K562 (cell line): ENCODE data around the gene ZNF816. TPM values are rescaled to one million over a fixed set of nuclear protein-coding genes. Genes with fewer than 3 reads are reported as not detected.

Source experiments
- ATAC-seq: fragments of 200-7000 bp; cut with Tn5 transposase; 3 replicates; pipeline ENCODE4 v1.9.1; 2020; ENCODE audit warnings: moderate library complexity
- BruUV-seq: library from RNA; stranded (reverse); fragments of 400-500 nt; replicated peaks from 2 replicates; lab custom pipeline; 2021; lab: Mats Ljungman, UMichigan
- CTCF ChIA-PET: fragments of 300-600 bp; formaldehyde crosslinking; extraction: SDS; loops from one replicate; lab custom pipeline; 2021; ENCODE audit warnings: low intra/inter-chr PET ratio; lab: Yijun Ruan, JAX
- POLR2A ChIA-PET: fragments of 300-600, 350-650 bp; sonication (Branson Sonifier 250); formaldehyde crosslinking; extraction: SDS; loops from one replicate; lab custom pipeline; 2021; ENCODE audit warnings: antibody characterized with exemption, inconsistent platforms; lab: Yijun Ruan, JAX
- DNase-seq, 4 experiments: peaks; one replicate each; pipeline versions ENCODE4 v3.0.0 to v3.0.0-alpha.2; 2011 to 2018; ENCODE audit warnings: low spot score in 3 of 4, mixed read lengths in 3 of 4; ENCODE audit errors: extremely low read depth in 1 of 4
- FAIRE-seq: peaks from 2 replicates; lab custom pipeline; 2011; peaks lifted over from hg19 to GRCh38; lab: Jason Lieb, UNC
- H2AFZ ChIP-seq: 2 replicates; pipeline ENCODE4 v1.6.0; 2011; ENCODE audit warnings: low read depth, low read length, control low read depth, inconsistent platforms
- H3K27ac ChIP-seq: fragments of 200-600 bp; 3 replicates; pipeline ENCODE4 v1.8.0; 2011; ENCODE audit warnings: low read depth, mild to moderate bottlenecking, control low read depth, inconsistent platforms, low read length, moderate library complexity, mixed read lengths; ENCODE audit errors: extremely low read depth
- H3K27me3 ChIP-seq, 2 experiments: fragments of 300-600 bp in 1 of 2; 2 replicates in 1 of 2; 3 replicates in 1 of 2; pipeline versions ENCODE4 v1.6.0 to v1.8.0; 2011; ENCODE audit warnings: inconsistent platforms in 2 of 2, low read length in 2 of 2, mild to moderate bottlenecking in 1 of 2, mixed read lengths in 1 of 2, moderate library complexity in 1 of 2; ENCODE audit not compliant: control insufficient read depth in 2 of 2, insufficient read depth in 2 of 2
- H3K36me3 ChIP-seq: fragments of 300-600 bp; 3 replicates; pipeline ENCODE4 v1.8.0; 2011; ENCODE audit warnings: mild to moderate bottlenecking, low read length, inconsistent platforms; ENCODE audit not compliant: control insufficient read depth, insufficient read depth
- H3K4me1 ChIP-seq, 2 experiments: fragments of 200-600 bp in 1 of 2; replicated peaks in 1 of 2; 2 replicates in 1 of 2; 3 replicates in 1 of 2; pipeline versions ENCODE4 v1.5.1 to v1.8.0; 2011; ENCODE audit warnings: inconsistent platforms in 2 of 2, low read length in 2 of 2, mild to moderate bottlenecking in 1 of 2, mixed read lengths in 1 of 2, moderate library complexity in 1 of 2; ENCODE audit not compliant: control insufficient read depth in 2 of 2, insufficient read depth in 2 of 2
- H3K4me2 ChIP-seq: 2 replicates; pipeline ENCODE4 v1.6.1; 2011; ENCODE audit warnings: low read length, control low read depth, inconsistent platforms, mixed read lengths; ENCODE audit not compliant: insufficient read depth
- H3K4me3 ChIP-seq: fragments of 200-600 bp; sonication (generic), shearing (Covaris generic); 2 replicates; pipeline ENCODE4 v1.5.1; 2016; ENCODE audit warnings: control low read depth, inconsistent platforms
- H3K79me2 ChIP-seq: fragments of 200-600 bp; 3 replicates; pipeline ENCODE4 v1.8.0; 2011; ENCODE audit warnings: low read length, inconsistent platforms; ENCODE audit not compliant: control insufficient read depth, insufficient read depth
- H3K9ac ChIP-seq, 2 experiments: 2 replicates each; pipeline versions ENCODE4 v1.6.0 to v1.6.1; 2011; ENCODE audit warnings: low read depth in 2 of 2, low read length in 2 of 2, control low read depth in 1 of 2, inconsistent platforms in 1 of 2, mild to moderate bottlenecking in 1 of 2, mixed read lengths in 1 of 2; ENCODE audit not compliant: insufficient read depth in 1 of 2
- H3K9me1 ChIP-seq: one replicate; pipeline ENCODE4 v1.6.0; 2011; ENCODE audit warnings: inconsistent platforms, mild to moderate bottlenecking, low read length, moderate library complexity; ENCODE audit not compliant: control insufficient read depth, insufficient read depth
- H3K9me3 ChIP-seq: replicated peaks from 2 replicates; pipeline ENCODE4 v1.5.1; 2011; ENCODE audit warnings: low read depth, low read length, inconsistent platforms; ENCODE audit not compliant: control insufficient read depth, insufficient read depth
- H4K20me1 ChIP-seq: replicated peaks from 2 replicates; pipeline ENCODE4 v1.6.1; 2011; ENCODE audit warnings: low read length, inconsistent platforms, mixed read lengths; ENCODE audit not compliant: control insufficient read depth, insufficient read depth
- AFF1 ChIP-seq, 2 experiments: fragments of 450-650 bp; IDR thresholded peaks; 2 replicates each; pipeline ENCODE4 v1.6.1; 2018; ENCODE audit warnings: mild to moderate bottlenecking in 2 of 2, low read depth in 1 of 2; ENCODE audit not compliant: partially characterized antibody in 2 of 2
- ARNT ChIP-seq, 2 experiments: fragments of 450-650 bp; IDR thresholded peaks; 2 replicates each; pipeline ENCODE4 v1.6.1; 2016; ENCODE audit warnings: mild to moderate bottlenecking in 1 of 2
- CBX2 ChIP-seq: fragments of 200-600 bp; sonication (generic); IDR thresholded peaks from one replicate; pipeline ENCODE4 v1.6.1; 2012; ENCODE audit warnings: mild to moderate bottlenecking, low read length, inconsistent platforms; ENCODE audit not compliant: insufficient read depth, poor library complexity, severe bottlenecking
- CTCFL ChIP-seq: IDR thresholded peaks from 2 replicates; pipeline ENCODE4 v1.6.1; 2011; ENCODE audit warnings: borderline replicate concordance, low read depth, mild to moderate bottlenecking, moderate library complexity, low read length; ENCODE audit not compliant: insufficient read depth, poor library complexity, severe bottlenecking
- EP300 ChIP-seq: IDR thresholded peaks from 2 replicates; pipeline ENCODE4 v1.6.1; 2012; ENCODE audit warnings: low read length, improper control_type of control experiment
- KLF1 ChIP-seq: fragments of 450-650 bp; IDR thresholded peaks from 2 replicates; pipeline ENCODE4 v1.6.1; 2016; ENCODE audit warnings: missing genetic modification characterization, missing compliant biosample characterization
- MCM2 ChIP-seq: fragments of 450-650 bp; IDR thresholded peaks from 2 replicates; pipeline ENCODE4 v1.6.1; 2017; ENCODE audit warnings: low read depth, mild to moderate bottlenecking
- MEIS2 ChIP-seq: fragments of 450-650 bp; IDR thresholded peaks from 2 replicates; pipeline ENCODE4 v1.6.1; 2014; ENCODE audit warnings: mild to moderate bottlenecking; ENCODE audit not compliant: partially characterized antibody
- MITF ChIP-seq: IDR thresholded peaks from 2 replicates; pipeline ENCODE4 v1.6.1; 2014; ENCODE audit warnings: antibody characterized with exemption
- SREBF2 ChIP-seq: sonication (generic); formaldehyde crosslinking; IDR thresholded peaks from 2 replicates; pipeline ENCODE4 v1.4.0; 2020; ENCODE audit warnings: mild to moderate bottlenecking, missing genetic modification reagents
- TFAP4 ChIP-seq: sonication (generic); formaldehyde crosslinking; IDR thresholded peaks from 2 replicates; pipeline ENCODE4 v1.8.0; 2022; ENCODE audit warnings: missing genetic modification reagents, mild to moderate bottlenecking, moderate library complexity, borderline replicate concordance
- ZNF175 ChIP-seq: fragments of 200-800 bp; sonication (Bioruptor generic); IDR thresholded peaks from 2 replicates; pipeline ENCODE4 v1.6.1; 2016; ENCODE audit warnings: low read depth, mild to moderate bottlenecking, missing genetic modification characterization, missing compliant biosample characterization
- ZNF232 ChIP-seq: sonication (generic); formaldehyde crosslinking; IDR thresholded peaks from 2 replicates; pipeline ENCODE4 v1.8.0; 2022; ENCODE audit warnings: mild to moderate bottlenecking, missing genetic modification reagents
- ZNF263 ChIP-seq: sonication (generic); formaldehyde crosslinking; IDR thresholded peaks from 2 replicates; pipeline ENCODE4 v1.8.0; 2022; ENCODE audit warnings: mild to moderate bottlenecking, missing genetic modification reagents, borderline replicate concordance
- ZNF316 ChIP-seq: fragments of 450-650 bp; IDR thresholded peaks from 2 replicates; pipeline ENCODE4 v1.6.1; 2016
- WGBS: fragments of 100-300 bp; shearing (Covaris generic); methylation state at CpG from one replicate; pipeline ENCODE4 v1.1.6; 2016; ENCODE audit warnings: low coverage, mixed read lengths; ENCODE audit not compliant: insufficient coverage; ENCODE audit errors: missing lambda C conversion rate; 5-methylcytosine and 5-hydroxymethylcytosine counted together
- in situ Hi-C: fragments of 300-500 bp; cut with MboI; formaldehyde crosslinking; loops from 4 replicates; pipeline ENCODE4 v1.15.0; 2018; ENCODE audit warnings: inconsistent platforms, mixed read lengths
- intact Hi-C: fragments of 100-400 bp; cut with micrococcal nuclease; formaldehyde crosslinking; loops from 2 replicates; pipeline ENCODE4 v1.14.2; 2022
- polyA plus RNA-seq, 8 experiments: library from polyadenylated mRNA; depleted of rRNA in 4 of 8; stranded (reverse) in 5 of 8; unstranded in 3 of 8; fragments of >200 nt; fragmentation: Nextera tagmentation in 2 of 8; fragmentation: Illumina TruSeq in 1 of 8; extraction: Ambion mirVana in 2 of 8; extraction: Trizol in 1 of 8; gene quantifications; 2 replicates each; pipeline versions ENCODE4 v1.2.1 to v1.2.3, GENCODE V29; 2011 to 2014; ENCODE audit warnings: inconsistent platforms in 1 of 8, missing spikeins in 1 of 8
- total RNA-seq, 7 experiments: library from RNA; depleted of rRNA in 6 of 7; stranded (reverse); fragments of >200 nt in 6 of 7; fragmentation: Illumina TruSeq in 2 of 7; extraction: Trizol in 2 of 7; gene quantifications; 2 replicates each; pipeline versions ENCODE4 v1.2.1 to v1.2.3, GENCODE V29; 2011 to 2021; ENCODE audit warnings: low replicate concordance in 1 of 7

Gene ZNF816
- total and polyA plus RNA-seq, 9 of the 15 experiments (the other 6 are each of a cell fraction or from before 2014, with no cell fraction given): 8.6 to 23.4 (median 13.0) TPM

GRCh38 chr19:53002479-53002878 is 39.8 kb upstream of the ZNF816 start:
- no peak for TF ChIP-seq MITF
- no peak for TF ChIP-seq CTCFL
- no peak for TF ChIP-seq ZNF175 (CRISPR knock-in tag)
- no peak for TF ChIP-seq ZNF263
- no peak for TF ChIP-seq MCM2
- TF ChIP-seq ARNT (IDR thresholded peaks at IDR 0.05): no peak
- no peak for TF ChIP-seq ZNF316
- no peak for TF ChIP-seq CBX2
- no peak for TF ChIP-seq AFF1 (IDR thresholded peaks at IDR 0.05; ENCODE audit: low read depth in 1 of 2, partially characterized antibody in 2 of 2)
- TF ChIP-seq MEIS2: no peak
- no peak for TF ChIP-seq KLF1 (tag)
- TF ChIP-seq TFAP4 (CRISPR knock-in tag): no peak
- TF ChIP-seq SREBF2 (CRISPR knock-in tag): no peak
- TF ChIP-seq ZNF232 (CRISPR knock-in tag): no peak
- TF ChIP-seq EP300: no peak
- in situ Hi-C loops: no loop called here
- no peak for FAIRE-seq

More at GRCh38 chr19:53002479-53002878, 39.8 kb upstream of the ZNF816 start:
- H3K9ac ChIP-seq: no peak overlapping the region
- H4K20me1 ChIP-seq: no peaks in the 10 kb centered on the region
- POLR2A ChIA-PET: interaction anchor here (1.0 kb wide), 1 partner anchor 8 kb away, joined by 3 read pairs; no protein-coding TSS in a partner anchor
- H3K9me1 ChIP-seq: no peaks in the 10 kb centered on the region
- 0% methylated on average over 2 of the region's 2 CpGs for WGBS
- no peak overlapping the region for H3K4me3 ChIP-seq
- no TSS peak for BruUV-seq
- H3K27ac ChIP-seq: no peak overlapping the region
- intact Hi-C loops: no loop called here
- peaks cover 4 to 18% of the 10 kb centered on the region in 2 experiments; a peak in 3 of 5 replicates for H3K27me3 ChIP-seq
- 0 out of 2 replicates have a peak, but pooled peaks cover 2% of the 10 kb centered on the region for H3K9me3 ChIP-seq
- CTCF ChIA-PET: no interaction called here
- H2AFZ ChIP-seq: no peak overlapping the region
- H3K4me2 ChIP-seq: no peak overlapping the region
- DNase-seq (no peak), ATAC-seq (no peak)
- no peaks in the 10 kb centered on the region for H3K4me1 ChIP-seq
- H3K79me2 ChIP-seq: no peaks in the 10 kb centered on the region
- no peaks in the 10 kb centered on the region for H3K36me3 ChIP-seq
